PFSK-1 (cell line): ENCODE data around the gene TBC1D8.

Source experiments
- POLR2AphosphoS5 ChIP-seq: IDR thresholded peaks from 2 replicates; pipeline ENCODE4 v1.6.1; 2012; ENCODE audit warnings: low read depth, mild to moderate bottlenecking, control low read depth, low read length, moderate library complexity
- SIN3A ChIP-seq: IDR thresholded peaks from 2 replicates; pipeline ENCODE4 v1.6.1; 2012; ENCODE audit warnings: mild to moderate bottlenecking, low read length, moderate library complexity, borderline replicate concordance; ENCODE audit not compliant: insufficient read depth
- TAF1 ChIP-seq: IDR thresholded peaks from 2 replicates; pipeline ENCODE4 v1.6.1; 2012; ENCODE audit warnings: low read length, control low read depth, borderline replicate concordance; ENCODE audit not compliant: insufficient read depth

DNA sequence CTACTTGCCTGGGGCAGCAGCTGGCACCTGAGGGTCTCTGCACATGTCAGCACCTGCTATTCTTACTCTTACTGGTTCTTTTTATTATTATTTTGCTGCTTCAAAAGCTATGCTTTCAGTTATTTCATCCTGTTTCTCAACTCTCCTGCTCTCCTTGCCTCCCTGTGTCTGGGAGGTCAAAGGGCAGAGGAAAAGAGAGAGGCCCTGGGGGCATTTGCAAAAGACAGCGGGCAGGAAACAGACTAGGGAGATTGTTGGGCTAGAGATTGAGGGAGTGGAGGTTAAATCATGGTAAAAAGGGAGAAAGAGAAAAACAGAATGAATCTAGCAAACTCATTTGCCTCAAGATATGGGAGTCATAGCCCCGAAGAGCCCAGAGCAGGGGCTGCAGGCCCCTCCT lies 170.2 kb downstream of the TBC1D8 start:
- no peak for TF ChIP-seq TAF1
- no peak for TF ChIP-seq POLR2AphosphoS5
- no peak for TF ChIP-seq SIN3A
